ENCODE results near the gene UTY.
"Not testable (repeated sequence)": the region's sequence is repeated elsewhere in the genome, so short reads cannot be mapped to it uniquely, and the experiment has no call there.

The UTY gene

DNA sequence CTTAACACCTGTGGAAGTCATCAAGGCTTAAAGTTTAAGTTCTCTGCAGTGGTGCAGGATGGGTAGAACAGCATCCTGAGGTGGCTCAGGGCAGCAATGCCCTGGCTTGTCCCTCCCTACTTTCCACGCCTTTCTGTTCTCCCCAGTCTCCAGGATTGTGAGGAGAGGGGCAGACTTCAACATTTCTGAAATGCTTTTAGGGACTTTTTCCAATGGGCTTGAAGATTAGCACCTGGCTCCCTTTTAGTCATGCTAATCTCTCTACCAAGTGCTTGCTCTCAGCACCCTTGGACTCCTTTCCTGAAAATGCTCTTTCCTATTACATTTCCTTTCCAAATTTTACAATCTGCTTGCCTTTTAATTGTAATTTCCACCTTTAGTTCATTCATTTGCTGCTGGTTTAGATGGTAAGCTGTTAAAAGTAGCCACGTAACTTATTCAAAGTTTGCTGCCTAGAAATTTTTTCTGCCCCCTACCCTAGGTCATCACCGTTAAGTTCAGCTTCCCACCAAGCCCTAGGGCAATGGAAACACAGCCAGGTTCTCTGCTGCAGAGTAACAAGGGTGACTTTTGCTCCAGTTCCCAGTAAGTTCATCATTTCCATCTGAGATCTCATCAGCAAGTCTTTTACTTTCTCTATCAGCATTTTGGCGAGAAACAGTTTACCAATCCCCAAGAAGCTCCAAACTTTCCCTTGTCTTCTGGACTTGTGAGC is 183.5 kb downstream of the UTY start:
- DNase-seq = no peak

DNA sequence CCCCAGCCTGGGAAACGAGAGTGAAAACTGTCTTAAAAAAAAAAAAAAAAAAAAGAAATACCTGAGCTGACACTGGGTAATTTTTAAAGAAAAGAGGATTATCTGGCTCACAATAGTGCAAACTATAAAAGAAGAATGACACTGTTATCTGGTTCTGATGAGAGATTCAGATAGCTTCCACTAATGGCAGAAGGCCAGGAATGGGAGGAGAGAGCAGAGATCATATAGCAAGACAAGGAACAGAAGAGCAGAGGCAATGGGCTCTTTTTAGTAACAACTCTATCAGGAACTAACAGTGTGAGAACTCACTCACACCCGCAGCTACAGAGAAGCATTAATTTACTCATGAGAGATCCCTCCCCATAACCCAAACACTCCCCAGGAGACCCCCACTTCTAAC is 184.8 kb downstream of the UTY start:
- DNase-seq = no peak

DNA sequence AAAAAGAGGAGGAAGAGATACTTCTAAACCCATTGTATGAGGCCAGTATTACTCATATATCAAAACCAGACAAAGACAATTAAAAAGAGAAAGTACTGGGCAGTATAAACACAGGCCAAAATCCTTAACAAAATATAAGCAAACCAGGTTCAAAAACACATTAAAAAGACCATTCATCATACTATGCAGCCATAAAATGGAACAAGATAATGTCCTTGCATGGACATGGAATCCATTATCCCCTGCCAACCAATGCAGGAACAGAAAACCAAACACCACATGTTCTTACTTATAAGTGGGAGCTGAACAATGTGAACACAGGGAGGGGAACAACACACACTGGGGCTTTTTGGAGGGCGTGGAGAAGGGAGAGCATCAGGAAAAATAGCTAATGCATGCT is 188.6 kb downstream of the UTY start:
- DNase-seq = no peak

DNA sequence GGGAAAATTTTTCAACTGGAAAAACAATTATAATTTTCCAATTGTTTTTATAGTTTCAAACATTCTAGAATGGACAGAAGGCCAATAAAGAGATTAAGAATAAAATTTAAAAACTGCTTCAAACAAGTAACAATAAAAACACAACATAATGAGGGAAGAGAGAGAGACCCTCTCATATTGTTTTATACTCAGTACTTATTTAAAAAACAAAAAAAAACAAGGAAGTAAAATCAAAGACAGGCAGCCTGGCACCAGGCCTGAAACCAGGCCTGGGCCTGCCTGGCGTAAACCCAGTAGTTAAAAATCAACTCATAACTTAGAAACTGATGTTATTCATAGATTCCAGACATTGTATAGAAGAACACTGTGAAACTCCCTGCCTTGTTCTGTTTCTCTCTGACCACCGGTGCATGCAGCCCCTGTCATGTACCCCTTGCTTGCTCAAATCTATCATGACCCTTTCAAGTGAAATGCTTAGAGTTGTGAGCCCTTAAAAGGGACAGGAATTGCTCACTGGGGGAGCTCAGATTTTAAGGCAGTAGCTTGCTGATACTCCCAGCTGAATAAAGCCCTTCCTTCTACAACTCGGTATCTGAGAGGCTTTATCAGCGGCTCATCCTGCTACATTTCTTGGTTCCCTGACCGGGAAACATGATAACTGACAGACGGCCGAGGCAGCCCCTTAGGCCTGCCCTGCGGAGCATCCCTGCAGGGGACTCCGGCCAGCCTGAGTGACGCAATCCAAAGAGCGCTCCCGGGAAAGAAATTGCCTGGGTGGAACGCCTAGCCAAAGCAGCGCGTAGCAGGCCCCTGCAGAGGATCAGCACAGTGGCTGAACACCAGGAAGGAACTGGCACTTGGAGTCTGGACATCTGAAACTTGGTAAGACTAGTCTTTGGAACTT is 197.4 kb downstream of the UTY start:
- DNase-seq = not testable (repeated sequence)

DNA sequence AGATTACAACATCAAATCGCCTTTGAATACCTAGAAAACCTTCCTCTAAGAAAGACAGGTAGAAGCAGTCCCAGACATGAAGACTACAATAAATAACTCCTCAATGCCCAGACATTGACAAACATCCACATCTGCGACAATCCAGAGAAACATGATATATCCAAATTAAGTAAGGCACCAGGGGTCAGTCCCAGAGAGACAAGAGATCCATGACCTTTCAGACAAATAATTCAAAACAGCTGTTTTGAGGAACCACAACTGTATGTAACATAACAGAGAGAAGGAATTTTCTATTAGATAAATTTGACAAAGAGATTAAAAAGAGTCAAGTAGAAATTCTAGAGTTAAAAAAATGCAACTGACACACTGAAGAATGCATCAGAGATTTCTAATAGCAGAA is 200.3 kb downstream of the UTY start:
- DNase-seq = no peak

DNA sequence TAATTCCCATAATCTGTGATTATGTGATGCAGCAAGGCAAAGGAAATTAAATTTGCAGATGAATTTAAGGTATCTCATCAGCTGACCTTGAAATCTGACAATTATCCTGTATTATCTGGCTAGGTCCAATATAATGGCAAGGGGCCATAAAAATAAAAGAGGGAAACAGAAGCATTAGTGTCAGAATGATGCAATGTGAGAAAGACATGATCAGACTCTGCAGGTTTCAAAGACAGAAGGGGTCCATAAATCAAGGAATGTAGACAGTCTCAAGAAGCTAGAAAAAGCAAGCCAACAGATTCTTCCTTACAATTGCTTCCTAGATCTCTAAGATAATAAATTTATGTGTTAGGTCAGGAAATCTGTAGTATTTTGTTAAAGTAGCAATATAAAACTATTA is 208.1 kb downstream of the UTY start:
- DNase-seq = no peak

DNA sequence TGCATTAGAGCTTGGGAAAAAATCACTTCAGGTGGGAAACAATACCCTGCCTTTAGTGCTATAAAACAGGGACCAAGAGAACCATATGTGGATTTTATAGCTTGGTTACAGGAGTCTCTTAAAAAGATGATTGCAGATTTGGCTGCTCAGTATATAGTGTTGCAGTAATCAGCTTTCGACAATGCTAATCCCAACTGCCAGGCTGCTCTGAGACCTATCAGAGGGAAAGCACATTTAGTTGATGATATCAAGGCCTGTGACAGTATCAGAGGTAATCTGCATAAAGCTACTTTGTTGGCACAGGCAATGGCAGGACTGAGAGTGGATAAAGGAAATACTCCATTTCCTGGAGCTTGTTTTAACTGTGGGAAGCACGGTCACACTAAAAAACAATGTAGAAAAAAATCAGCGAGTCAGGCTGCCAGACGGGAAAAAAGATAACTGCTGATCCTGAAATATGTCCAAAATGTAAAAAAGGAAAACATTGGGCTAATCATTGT is 225.8 kb downstream of the UTY start:
- not testable (repeated sequence) for DNase-seq

DNA sequence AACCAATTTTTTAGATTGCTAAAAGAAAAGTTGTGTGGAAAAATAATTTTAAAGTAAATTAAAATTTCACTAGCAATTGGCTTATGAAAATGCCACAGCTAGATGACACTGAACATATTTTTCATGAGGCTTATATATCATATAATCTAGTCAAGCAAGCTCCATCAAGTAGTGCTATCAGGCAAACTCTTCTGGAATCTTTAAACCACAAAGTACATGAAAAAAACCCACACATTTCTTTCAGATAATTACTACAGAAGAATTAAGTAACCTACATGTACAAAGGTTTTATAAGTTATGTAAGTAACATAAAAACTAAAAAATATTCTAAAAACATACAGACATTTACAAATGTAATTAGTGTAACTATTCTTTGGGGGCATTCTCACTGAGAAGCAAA is 229.4 kb downstream of the UTY start:
- no peak for DNase-seq

DNA sequence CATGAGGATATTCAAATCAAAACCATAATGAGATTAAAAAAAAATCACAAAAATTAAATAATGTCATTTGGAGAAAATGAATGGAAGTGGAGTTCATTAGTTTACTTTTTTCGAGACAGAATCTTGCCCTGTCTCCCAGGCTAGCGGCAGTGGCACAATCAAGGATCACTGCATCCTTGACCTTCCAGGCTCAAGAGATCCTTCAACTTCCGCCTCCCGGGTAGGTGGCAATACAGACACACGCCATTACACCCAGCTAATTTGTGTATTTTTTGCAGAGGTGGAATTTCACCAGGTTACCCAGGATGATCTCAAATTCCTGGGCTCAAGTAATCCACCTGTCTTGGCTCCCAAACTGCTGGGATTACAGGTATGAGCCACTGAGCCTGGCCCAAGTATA is 236.1 kb downstream of the UTY start:
- no peak for DNase-seq

DNA sequence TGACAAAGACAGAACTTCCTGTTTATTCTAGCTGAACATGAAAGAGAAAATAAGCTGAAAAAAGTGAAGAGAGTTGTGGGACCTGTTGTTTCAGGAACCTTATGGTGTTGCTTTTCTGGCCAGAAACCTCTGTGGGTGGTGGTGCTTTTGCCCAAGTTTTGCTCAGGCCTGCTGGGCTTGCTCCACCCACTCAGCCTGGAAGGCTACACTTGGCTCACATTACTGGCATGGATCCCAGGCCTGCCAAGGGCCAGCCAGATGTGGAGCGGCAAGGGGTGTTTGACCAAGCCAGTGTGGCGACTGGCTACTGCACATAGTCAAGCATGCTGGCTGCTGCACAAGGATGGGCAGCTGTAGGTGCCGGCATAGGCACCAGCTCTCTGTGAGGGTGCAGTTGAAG is 245.9 kb downstream of the UTY start:
- DNase-seq = no peak

DNA sequence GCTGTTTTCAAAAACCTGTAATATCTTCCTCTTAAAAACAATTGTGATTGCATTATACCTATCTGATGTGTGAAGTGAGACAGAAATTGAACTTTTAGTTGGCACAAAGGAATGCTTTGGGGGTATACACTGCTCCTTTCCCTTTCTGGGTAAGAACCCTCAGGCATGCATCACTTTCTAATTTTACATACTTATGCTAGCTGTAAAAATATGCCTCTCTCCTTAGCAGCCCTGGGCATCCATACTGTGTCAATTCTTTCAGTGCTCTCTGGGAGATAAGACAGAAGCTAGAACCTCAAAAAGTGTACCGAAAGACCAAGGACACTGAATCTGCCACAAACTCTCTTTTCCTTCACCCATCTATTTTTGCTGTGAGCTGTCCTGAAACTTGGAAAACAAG is 246.7 kb downstream of the UTY start:
- no peak for DNase-seq

DNA sequence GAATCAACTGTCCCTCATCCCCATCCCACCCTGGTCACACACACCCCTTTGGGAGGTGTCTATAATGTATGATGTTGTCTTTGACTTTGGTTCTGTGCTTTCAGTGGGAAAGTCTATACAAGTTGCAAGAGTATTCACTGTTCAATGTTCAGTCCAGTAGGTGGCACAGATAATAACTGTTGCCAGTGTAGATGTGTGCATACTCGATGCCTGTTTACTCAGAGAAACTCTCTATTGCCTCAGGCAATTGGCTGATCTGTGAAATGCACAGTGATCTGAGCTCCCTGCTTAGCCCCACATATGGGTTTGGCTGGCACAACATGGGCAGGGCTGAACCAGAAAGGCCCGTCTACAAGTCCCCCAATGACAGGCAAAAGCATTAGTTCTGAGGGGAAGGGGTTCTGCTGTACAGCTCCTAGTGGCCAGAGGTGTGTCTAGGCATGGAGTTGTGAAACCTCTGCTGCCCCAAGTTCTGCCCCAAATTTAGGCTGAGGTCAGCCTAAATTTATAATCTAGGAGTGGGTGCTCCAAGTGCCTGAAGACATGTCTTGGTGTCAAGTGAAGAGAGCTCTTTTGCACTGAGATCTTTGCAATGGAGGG is 252.4 kb downstream of the UTY start:
- no peak for DNase-seq

DNA sequence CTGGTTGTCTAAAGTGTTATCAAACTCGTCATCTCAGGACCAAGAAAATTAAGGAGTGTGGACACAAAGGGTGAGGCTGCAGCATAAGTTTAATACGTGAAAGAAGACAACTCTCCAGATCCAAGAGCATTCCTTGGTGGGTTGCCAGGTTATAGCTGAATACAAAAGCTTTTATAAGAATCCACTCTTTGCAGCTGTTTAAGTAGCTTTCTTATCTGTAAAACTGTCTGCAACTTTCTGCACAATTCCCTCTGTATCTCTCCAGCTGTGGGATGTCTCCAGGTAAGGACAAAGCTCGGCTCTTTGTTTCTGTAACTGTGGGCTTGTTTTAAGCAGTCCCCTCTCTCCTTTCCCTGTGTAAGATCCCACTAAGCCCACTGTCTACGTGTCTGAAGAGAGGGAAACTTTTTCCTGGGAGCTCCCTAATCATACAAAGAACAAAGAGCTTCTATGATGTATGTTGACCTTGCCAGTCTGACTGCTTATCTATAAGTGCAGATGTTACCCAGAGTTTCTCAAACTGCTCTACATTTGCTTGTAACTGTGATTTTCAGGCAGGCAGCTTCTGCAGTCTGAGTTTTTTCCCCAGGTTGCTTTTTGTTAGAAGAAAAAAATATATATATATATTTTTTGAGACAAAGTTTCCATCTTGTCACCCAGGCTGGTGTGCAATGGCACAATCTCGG is 268.7 kb downstream of the UTY start:
- DNase-seq = no peak

DNA sequence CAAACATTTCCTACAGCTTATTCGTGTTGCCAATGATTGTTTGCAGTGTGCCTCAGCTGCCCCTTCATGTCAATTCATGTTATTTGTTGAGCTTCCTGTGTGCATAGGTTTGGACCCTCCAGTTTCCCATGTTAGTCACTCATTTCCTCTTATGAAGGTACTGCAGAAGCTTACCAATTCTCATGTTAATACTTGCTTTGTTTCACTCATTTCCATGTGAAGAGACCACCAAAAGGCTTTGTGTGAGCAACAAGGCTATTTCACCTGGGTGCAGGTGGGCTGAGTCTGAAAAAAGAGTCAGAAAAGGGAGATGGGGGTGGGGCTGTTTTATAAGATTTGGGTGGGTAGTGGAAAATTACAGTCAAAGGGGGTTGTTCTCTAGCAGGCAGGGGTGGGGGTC is 274.6 kb downstream of the UTY start:
- DNase-seq = no peak

Data from CD4-positive, alpha-beta T cell treated with Interleukin-17A for 4 hours (primary cell).